Dermis blood vessel endothelial cell (primary cell): Measurements from ENCODE around the gene PPP1R1A. TPM values are rescaled to one million over a fixed set of nuclear protein-coding genes. Genes with fewer than 3 reads are reported as not detected.

Source experiments
- DNase-seq: peaks from one replicate; pipeline ENCODE4 v3.0.0; 2010
- total RNA-seq: library from RNA; depleted of rRNA; stranded (reverse); fragments of >200 nt; gene quantifications from 2 replicates; pipeline ENCODE4 v1.2.3, GENCODE V29; 2014

The PPP1R1A gene
- total RNA-seq, 1 donor from 2014 or later = 0.17 TPM

DNA sequence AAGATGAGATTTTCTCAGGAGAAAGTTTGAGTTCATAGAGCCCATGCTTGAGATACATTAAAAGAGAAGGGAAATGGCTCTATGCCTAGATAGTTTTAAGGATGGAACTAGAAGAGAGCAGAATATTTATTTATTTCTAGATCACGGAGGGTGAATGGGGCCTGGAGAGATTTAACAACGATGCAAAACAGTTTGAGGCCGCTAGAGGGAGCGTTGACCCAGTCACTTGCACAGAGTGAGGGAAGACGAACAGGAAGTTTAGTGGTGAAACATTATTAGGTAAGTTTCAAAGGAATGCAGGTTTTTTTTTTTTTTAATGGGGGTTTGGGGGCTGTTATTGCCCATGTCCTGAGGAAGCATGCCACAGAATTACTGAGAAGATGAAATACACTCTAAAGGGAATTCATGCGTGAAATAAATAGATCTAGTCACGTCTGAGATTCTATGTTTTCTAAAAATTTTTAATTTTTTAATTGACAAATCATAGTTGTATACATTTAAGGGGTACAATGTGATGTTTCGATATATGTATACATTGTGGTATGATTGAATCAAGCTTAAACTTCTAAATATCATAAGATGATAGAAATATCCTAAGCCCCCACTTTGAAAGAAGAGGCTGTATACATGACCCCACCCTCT lies 14.8 kb upstream of the PPP1R1A start:
- DNase-seq = peak; percentile 69

- no peak for DNase-seq
These were observed 14.2 kb upstream of the PPP1R1A start for GRCh38 chr12:54602661-54603060.

- no peak for DNase-seq
These were observed 13.4 kb upstream of the PPP1R1A start for GRCh38 chr12:54601841-54602240.

- DNase-seq = no peak
These were observed 10.5 kb upstream of the PPP1R1A start for GRCh38 chr12:54598970-54599369.

DNA sequence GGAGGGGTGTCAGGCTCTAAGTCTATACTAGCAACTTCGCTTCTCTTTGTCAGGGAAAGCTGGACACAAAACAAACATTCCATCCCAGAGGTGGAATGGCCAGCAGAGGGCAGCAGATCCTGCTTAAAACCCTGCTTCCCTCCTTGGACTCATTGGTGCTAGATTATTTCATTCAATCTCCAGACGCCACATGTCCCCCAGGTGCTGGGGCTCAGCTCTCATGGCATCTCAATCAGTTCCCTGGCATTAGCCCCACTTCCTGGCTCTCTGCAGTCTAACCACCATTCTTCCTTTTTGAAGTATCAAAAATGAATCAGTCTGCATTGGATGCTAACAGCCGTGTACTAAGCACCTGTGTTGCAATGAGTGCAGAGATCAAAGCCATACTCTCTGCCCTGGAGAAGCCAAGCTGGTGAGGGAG lies 8.1 kb upstream of the PPP1R1A start:
- peak; percentile 80 for DNase-seq

DNA sequence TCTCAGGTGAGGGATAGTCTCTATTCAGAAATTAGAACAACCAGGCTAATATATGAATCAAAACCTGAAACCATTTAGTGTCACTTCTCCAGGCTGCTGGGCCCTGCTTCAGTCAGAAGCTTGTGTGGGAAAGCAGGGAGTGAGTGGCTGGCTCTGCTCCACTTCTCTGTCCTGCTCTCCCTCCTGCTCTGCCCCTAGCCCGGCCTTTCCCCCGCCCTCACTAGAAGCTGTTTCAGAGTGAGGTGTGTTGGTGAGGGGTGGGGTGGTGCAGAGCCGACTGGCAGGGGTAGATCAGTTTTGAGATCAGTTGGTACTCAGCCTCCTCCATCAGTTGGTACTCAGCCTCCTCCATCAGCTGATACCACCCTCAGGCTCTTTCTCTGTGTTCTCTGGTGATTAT lies 7.0 kb upstream of the PPP1R1A start:
- DNase-seq = no peak

GRCh38 chr12:54593725-54594124 lies 5.3 kb upstream of the PPP1R1A start:
- DNase-seq = no peak

DNA sequence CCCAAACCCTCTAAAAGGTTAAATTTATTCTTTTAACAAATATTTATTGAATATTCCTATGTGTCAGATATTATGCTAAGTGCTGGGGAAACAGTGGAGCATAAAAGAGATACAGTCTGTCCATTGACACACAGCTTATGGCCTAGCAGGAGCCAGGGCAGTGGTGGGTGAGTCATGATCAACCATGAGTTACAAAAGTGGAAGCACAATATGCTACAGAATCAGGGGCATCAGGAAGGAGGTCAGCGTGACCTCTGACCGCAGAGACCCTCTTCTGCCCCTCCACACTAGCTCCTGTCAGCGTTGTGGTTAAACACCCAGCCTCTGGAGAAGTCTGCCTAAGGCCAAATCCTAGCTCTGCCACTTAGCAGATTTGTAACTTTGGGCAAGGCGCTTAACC lies 4.7 kb upstream of the PPP1R1A start:
- no peak for DNase-seq

DNA sequence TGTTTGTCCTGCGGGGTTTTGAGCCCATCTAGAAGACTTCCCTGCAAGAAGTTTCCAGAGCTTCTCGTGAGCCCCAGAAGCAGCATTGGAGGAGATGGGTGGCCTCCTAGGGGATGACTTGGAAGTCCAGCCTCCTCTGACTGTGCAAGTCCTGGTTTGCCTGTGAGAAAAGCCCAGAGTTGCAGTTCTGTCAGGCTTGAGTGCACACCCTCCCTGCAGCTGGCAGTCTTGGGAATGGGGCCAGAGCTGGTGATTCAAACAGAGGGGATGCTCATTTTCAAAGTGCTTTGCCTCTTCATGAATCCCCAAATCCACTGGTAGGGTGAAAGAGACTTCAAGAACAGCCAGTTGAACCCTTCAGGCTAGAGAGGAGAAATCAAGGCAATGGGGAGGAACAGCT lies 3.9 kb upstream of the PPP1R1A start:
- DNase-seq = no peak

GRCh38 chr12:54590978-54591591 lies 2.6 kb upstream of the PPP1R1A start:
- DNase-seq = no peak

- no peak for DNase-seq
These were observed 1.5 kb upstream of the PPP1R1A start for GRCh38 chr12:54589964-54590363.

- DNase-seq = no peak
These were observed 420 bp upstream of the PPP1R1A start for GRCh38 chr12:54588890-54589267.

DNA sequence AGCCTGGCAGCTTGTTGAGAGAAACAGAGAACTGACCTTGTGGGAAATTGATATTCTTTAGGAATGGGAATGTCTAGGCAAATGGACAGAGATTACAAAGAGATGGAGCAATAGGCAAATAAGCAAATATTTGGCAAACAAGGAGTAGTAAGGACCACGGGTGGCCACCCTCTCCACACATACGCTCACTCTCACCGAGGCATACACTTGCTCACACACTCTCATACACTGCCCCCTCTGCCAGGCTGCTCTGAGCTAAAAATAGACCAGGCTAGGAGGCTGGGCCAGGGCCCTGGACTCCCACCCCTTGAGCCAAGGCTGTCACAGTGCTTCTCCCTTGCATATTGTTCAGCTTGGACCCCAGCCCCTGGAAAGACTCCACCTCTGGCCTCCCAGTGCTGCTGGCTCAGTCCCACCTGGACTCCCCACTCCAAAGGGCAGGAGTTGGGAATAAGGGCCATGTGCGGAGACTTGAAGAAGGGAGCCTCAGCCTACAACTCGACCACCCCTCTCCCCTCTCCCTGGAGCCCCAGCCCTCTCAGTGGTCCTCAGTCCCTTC lies 1.1 kb downstream of the PPP1R1A start:
- DNase-seq = no peak

DNA sequence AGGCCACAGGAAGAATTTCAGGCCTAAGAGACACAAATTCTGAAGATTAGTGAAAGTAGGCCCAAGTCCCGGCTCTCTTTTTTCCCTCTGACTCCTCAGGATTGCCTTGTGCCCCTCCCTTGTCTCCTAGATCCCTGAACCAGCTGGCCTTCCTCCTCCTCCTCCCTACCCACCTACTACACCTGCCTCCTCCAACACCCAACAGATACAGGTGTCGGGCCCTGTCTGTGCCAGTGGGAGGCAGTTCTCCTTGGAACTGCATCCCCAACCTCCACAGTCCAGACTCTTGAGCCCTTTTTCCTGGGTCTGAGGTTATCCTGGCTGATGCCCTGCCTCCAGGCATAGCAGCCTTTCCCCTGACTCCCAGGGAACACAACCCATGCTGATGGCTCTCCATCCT lies 1.8 kb downstream of the PPP1R1A start:
- DNase-seq = no peak

DNA sequence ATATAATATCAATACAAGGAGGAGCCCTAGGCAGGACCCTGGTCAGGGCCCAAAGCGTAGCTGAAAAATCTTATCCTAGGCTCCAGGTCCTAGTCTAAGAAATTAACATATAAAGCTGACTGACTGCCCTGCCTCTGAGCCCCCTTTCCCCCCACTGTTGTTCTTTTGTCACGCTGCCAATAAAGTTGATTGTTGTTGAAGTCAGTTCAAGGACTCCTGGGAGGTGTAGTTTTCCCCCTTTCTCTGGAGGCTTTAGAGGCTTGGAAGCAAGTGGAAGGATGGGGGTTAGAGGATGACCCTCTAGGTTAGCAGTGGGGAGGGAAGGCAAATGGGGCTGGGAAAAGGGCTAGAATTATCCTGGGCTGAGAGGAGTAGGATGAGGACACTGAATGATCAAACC lies 3.2 kb downstream of the PPP1R1A start:
- no peak for DNase-seq

DNA sequence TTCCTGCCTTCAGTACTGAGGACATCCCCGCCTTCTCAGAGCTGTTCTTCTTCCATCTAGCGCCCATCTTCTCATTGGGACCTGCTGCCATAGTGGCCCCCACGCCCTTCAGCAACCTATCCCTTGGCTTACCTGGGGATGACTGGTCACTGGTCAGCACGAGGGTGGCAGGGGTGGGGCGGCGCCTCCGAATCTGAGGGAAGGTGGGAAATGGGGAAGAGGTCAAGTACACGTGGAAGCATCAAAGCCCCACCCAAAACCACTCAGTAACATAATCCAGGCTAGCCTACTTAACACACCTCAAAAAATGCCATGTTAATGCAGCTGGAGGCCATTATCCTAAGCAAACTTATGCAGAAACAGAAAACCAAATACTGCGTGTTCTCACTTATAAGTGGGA lies 4.3 kb downstream of the PPP1R1A start:
- no peak for DNase-seq

DNA sequence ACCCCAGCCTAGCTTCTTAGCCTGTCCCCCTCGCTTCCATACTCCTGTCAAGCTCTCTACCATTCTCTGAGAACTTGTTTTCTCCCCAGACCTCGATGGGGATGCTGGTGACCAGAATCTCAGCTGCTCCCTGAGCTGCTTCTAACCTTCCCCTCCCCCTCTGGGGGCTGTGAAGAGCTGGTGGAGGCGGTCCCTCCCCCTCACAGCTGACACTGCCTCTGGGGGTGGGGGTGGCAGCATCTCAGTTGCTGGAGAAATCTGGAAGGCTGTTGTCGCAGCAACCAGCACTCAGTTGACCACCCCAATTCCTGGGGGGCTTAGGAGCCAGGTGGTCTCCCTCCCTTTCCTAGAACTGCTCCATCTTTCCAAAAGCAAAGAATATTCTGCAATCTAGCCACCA lies 4.7 kb downstream of the PPP1R1A start:
- no peak for DNase-seq

- DNase-seq = no peak
These were observed 7.0 kb downstream of the PPP1R1A start for GRCh38 chr12:54581412-54581811.

GRCh38 chr12:54579696-54580333 lies 8.6 kb downstream of the PPP1R1A start:
- DNase-seq = peak; percentile 84

GRCh38 chr12:54579258-54579657 lies 9.2 kb downstream of the PPP1R1A start:
- DNase-seq = no peak

GRCh38 chr12:54578778-54579177 lies 9.7 kb downstream of the PPP1R1A start:
- DNase-seq = no peak

DNA sequence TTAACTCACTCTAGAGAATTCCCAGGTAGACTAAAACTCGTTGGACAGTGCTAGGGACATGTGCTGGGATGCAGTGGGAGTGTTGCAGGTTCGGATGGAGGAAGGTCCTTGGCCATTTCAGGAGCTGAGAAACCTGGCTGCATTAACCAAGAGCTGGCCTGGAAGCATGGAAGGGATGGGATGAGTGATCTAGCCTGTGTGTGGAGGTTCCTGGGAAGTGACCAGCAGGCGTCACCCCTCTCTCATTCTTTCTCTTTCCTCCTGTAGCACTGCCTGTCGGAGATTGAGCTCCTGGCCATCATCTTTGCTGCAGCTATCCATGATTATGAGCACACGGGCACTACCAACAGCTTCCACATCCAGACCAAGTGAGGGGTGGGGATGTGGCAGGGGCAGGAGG lies 15.6 kb downstream of the PPP1R1A start:
- no peak for DNase-seq

GRCh38 chr12:54571193-54572188 lies 17.0 kb downstream of the PPP1R1A start:
- DNase-seq = no peak
